Esophagus squamous epithelium (tissue), 5 donors: ENCODE data around the gene GJA3. TPM values are rescaled to one million over a fixed set of nuclear protein-coding genes. Genes with fewer than 3 reads are reported as not detected.

Source experiments
- DNase-seq: peaks from one replicate; lab custom pipeline; 2025; lab: John Stamatoyannopoulos, UW
- H3K27ac ChIP-seq, 4 donors: fragments of 200-600 bp; sonication (generic); one replicate each; pipeline ENCODE4 v1.5.1; 2016 to 2019; ENCODE audit warnings: mild to moderate bottlenecking in 1 of 4
- H3K27me3 ChIP-seq, 4 donors: fragments of 200-600 bp; sonication (generic); 1 replicate in 3 of 4; 2 replicates in 1 of 4; pipeline versions ENCODE4 v1.5.1 to v1.6.0; 2017 to 2021; ENCODE audit warnings: antibody characterized with exemption in 1 of 4
- H3K36me3 ChIP-seq, 3 donors: fragments of 200-600 bp; sonication (generic); one replicate each; pipeline ENCODE4 v1.5.1; 2016 to 2019
- H3K4me1 ChIP-seq, 3 donors: fragments of 200-600 bp; sonication (generic); one replicate each; pipeline ENCODE4 v1.5.1; 2017 to 2019
- H3K4me3 ChIP-seq, 4 donors: fragments of 200-600 bp; sonication (generic); 1 replicate in 3 of 4; 2 replicates in 1 of 4; pipeline ENCODE4 v1.5.1; 2016 to 2019; ENCODE audit warnings: mild to moderate bottlenecking in 2 of 4, moderate library complexity in 1 of 4
- H3K9me3 ChIP-seq, 3 donors: fragments of 200-600 bp; sonication (generic); one replicate each; pipeline ENCODE4 v1.5.1; 2016 to 2019
- POLR2A ChIP-seq, 4 donors: fragments of 450-650 bp; IDR thresholded peaks; one replicate each; pipeline ENCODE4 v1.6.1; 2017; ENCODE audit warnings: antibody characterized with exemption in 4 of 4, mild to moderate bottlenecking in 4 of 4, moderate library complexity in 3 of 4
- WGBS, 2 donors: methylation state at CpG; one replicate each; pipeline ENCODE4 v1.1.5; 2018; 5-methylcytosine and 5-hydroxymethylcytosine counted together
- intact Hi-C: fragments of 100-400 bp; cut with DNase I; formaldehyde crosslinking; loops from one replicate; pipeline ENCODE4 v1.15.0; 2022
- total RNA-seq, 4 donors: library from RNA; depleted of rRNA; stranded (reverse); fragments of >200 nt; gene quantifications; one replicate each; pipeline ENCODE4 v1.1.0, GENCODE V29; 2016
- TF ChIP-seq, protein P1 (sequence below), 6 experiments: fragments of 450-650 bp in 4 of 6; fragments of 200-600 bp in 2 of 6; sonication (generic) in 2 of 6; IDR thresholded peaks; one replicate each; pipeline ENCODE4 v1.5.1; 2016 to 2019; ENCODE audit warnings: antibody characterized with exemption in 6 of 6, mild to moderate bottlenecking in 4 of 6, moderate library complexity in 4 of 6
- donor health status: DM: yes; HTN: yes; CAD: no.

GJA3 gene
- total RNA-seq, 4 donors from 2014 or later, result 0.45 to 1.3 (median 1.00) TPM

DNA sequence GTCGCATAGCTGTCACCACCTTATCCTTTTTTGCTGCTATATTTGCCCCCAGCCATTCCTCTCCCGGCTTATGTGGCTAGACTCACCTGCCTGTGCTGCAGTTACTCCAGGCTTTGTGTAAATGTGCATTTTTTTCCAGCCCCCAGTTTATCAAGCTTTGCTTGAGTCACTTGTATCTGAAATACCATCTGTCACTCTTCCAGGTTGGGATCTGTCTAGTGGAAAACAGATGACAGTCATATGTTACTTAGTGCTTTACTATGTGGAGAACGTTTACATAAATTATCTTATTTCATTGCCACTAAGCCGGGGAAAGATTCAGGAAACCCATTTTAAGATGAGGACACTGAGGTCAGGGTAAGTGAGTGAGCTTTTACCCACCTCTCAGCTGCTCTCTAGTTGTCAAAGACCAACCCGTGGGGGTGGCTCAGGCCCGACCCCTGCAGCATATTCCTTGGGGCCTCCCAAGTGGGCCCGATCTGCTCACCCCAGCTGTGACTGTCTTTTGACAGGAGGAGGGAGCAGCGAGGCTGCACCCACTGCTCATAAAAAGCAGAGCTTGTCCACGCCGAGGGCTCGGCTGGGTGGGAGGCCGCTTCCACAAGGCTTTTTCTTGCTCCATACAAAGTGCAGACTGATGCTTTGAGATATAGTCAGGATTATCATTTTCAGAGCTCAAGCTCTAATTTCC lies 24.7 kb upstream of the GJA3 start:
- no peak overlapping the region for H3K27ac ChIP-seq
- no peak overlapping the region for H3K4me3 ChIP-seq
- H3K27me3 ChIP-seq, result no peaks in the 10 kb centered on the region
- TF ChIP-seq, protein P1, sequence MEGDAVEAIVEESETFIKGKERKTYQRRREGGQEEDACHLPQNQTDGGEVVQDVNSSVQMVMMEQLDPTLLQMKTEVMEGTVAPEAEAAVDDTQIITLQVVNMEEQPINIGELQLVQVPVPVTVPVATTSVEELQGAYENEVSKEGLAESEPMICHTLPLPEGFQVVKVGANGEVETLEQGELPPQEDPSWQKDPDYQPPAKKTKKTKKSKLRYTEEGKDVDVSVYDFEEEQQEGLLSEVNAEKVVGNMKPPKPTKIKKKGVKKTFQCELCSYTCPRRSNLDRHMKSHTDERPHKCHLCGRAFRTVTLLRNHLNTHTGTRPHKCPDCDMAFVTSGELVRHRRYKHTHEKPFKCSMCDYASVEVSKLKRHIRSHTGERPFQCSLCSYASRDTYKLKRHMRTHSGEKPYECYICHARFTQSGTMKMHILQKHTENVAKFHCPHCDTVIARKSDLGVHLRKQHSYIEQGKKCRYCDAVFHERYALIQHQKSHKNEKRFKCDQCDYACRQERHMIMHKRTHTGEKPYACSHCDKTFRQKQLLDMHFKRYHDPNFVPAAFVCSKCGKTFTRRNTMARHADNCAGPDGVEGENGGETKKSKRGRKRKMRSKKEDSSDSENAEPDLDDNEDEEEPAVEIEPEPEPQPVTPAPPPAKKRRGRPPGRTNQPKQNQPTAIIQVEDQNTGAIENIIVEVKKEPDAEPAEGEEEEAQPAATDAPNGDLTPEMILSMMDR (IDR thresholded peaks at IDR 0.05), result no peak
- TF ChIP-seq POLR2A (IDR thresholded peaks at IDR 0.05), result no peak
- H3K36me3 ChIP-seq, result peaks cover 0 to 21% (median 0%) of the 10 kb centered on the region in 3 donors
- no peaks in the 10 kb centered on the region for H3K9me3 ChIP-seq
- WGBS, 2 donors, result 57 to 70% methylated on average over 10 of the region's 12 CpGs
- no peak for DNase-seq
- intact Hi-C loops, result loop anchor here (10.0 kb wide), 1 partner anchor 299 kb away; no protein-coding TSS in a partner anchor
- peaks cover 0 to 43% (median 8%) of the 10 kb centered on the region in 3 donors for H3K4me1 ChIP-seq

DNA sequence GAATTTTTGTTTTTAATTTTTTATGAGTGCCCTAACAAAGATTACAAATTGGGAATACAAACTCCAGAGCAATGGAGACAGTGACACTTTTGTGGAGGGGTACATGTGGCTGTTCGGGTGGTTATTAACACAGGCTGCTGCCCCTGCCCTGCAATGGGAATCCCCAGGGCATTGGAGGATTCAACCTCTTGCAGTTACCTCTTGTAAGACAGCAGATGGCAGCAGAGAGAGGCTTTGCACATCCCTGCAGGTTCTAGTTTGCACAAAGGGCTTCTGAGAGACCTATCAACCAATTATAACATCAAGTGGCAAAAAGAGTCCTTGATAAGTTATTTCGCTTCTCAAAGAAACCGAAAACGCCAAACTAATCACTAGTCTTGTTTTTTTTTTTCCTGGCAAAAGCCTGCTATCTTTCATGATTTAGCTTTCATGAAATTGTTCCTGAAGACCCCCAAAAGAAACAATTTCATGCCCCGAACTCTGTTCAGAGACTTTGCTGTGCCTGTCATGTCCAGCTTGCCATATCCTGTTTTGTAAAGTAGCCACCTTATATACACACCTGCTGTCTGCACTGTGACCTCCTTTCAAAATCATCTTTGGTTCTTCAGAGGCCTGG lies 21.5 kb upstream of the GJA3 start:
- no peaks in the 10 kb centered on the region for H3K9me3 ChIP-seq
- intact Hi-C loops, result loop anchor here (10.0 kb wide), 1 partner anchor 302 kb away; no protein-coding TSS in a partner anchor
- H3K27me3 ChIP-seq, result peaks cover 0 to 18% (median 0%) of the 10 kb centered on the region in 4 donors
- H3K27ac ChIP-seq, result no peak overlapping the region
- H3K4me3 ChIP-seq, result no peak overlapping the region
- peaks cover 0 to 26% (median 0%) of the 10 kb centered on the region in 3 donors for H3K4me1 ChIP-seq
- TF ChIP-seq, protein P1 (IDR thresholded peaks at IDR 0.05), result peak; percentile 65 to 86 (median 80)
- no peak for TF ChIP-seq POLR2A (IDR thresholded peaks at IDR 0.05)
- WGBS, 2 donors, result 18 to 20% methylated on average over 5 of the region's 5 CpGs
- H3K36me3 ChIP-seq, result no peaks in the 10 kb centered on the region
- DNase-seq, result no peak

DNA sequence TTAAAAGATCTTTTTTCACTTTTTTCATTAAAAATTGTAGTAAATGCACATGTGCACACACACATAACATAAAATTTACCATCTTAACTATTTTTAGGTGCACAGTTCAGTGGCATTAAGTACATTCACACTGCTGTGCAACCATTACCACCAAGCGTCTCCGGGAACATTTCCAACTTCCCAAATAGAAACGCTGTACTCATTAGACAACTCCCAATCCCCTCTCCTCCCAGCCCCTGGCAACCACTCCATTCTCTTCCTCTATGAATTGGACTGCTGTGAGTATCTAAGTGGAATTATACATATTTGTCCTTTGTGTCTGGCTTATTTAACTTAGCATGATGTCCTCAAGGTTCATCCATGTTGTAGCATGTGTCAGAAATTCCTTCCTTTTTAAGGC lies 20.3 kb upstream of the GJA3 start:
- TF ChIP-seq POLR2A (IDR thresholded peaks at IDR 0.05), result no peak
- TF ChIP-seq, protein P1 (IDR thresholded peaks at IDR 0.05), result no peak
- Histone ChIP-seq H3K4me3 (no peak overlapping the region), H3K27ac (no peak overlapping the region), H3K27me3 (peaks cover 0 to 30% (median 0%) of the 10 kb centered on the region in 4 donors), H3K9me3 (no peaks in the 10 kb centered on the region), H3K36me3 (no peaks in the 10 kb centered on the region), H3K4me1 (peaks cover 0 to 37% (median 3%) of the 10 kb centered on the region in 3 donors)
- intact Hi-C loops, result loop anchor here (10.0 kb wide), 1 partner anchor 304 kb away; no protein-coding TSS in a partner anchor
- DNase-seq, result no peak
- 43 to 60% methylated on average over 3 of the region's 3 CpGs for whole genome bisulfite sequencing, 2 donors

DNA sequence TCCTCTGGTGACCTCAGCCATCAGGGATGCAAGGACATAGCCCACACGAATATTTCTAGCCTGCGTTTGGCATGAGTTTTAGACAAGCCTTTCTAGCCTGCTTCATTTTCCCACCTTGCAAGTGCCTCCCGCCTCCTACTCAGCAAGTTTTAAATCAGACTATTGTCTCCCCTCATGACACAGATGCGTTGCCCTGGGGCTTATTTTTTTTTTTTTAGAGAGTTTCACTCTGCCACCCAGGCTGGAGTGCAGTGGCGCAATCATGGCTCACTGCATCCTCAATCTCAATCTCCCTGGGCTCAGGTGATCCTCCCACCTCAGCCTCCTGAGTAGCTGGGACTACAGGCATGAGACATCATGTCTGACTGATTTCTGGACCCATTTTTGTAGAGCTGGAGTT lies 17.3 kb upstream of the GJA3 start:
- Histone ChIP-seq H3K9me3 (no peaks in the 10 kb centered on the region), H3K27ac (no peak overlapping the region), H3K27me3 (peaks cover 0 to 44% (median 0%) of the 10 kb centered on the region in 4 donors), H3K36me3 (no peaks in the 10 kb centered on the region), H3K4me1 (peaks cover 12 to 64% (median 22%) of the 10 kb centered on the region in 3 donors), H3K4me3 (no peak overlapping the region)
- no peak for DNase-seq
- intact Hi-C loops, result no loop called here
- TF ChIP-seq, protein P1 (IDR thresholded peaks at IDR 0.05), result no peak
- no peak for TF ChIP-seq POLR2A (IDR thresholded peaks at IDR 0.05)
- WGBS, 2 donors, result 43 to 59% methylated on average over 5 of the region's 5 CpGs
